NOMO-1 treated with dmso at 0.1 percent for 144 hours (cell line): ENCODE results near the gene ADGRF3.
A peak's percentile ranks its signal among the peaks of the same experiment; 100 is the strongest.
"Not testable (repeated sequence)": the region's sequence is repeated elsewhere in the genome, so short reads cannot be mapped to it uniquely, and the experiment has no call there.

Source experiments
- DNase-seq: peaks from one replicate; lab custom pipeline; 2025; ENCODE audit not compliant: unreplicated experiment; lab: John Stamatoyannopoulos, UW

The ADGRF3 gene

DNA sequence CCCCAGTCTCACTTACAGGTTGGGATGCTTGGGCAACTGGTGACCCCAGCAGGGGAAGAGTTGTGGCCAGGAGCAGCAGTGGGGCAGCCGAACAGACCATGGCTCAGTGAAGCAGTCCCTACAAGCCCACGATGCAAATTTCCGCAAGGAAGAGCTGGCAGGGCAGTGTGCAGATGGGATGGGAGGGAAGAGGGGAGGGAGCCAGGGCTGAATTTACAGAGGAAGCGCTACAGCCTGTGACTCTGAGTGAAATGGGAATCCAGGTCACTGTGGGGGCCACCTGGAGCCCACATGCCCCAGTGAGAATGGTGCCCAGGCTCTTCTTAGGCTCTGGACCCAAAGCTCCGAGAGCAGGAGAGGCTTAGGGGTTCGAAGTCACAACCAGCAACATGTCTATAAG is 27.6 kb downstream of the ADGRF3 start:
- no peak for DNase-seq

GRCh38 chr2:26317377-26318105 is 29.0 kb downstream of the ADGRF3 start:
- no peak for DNase-seq

DNA sequence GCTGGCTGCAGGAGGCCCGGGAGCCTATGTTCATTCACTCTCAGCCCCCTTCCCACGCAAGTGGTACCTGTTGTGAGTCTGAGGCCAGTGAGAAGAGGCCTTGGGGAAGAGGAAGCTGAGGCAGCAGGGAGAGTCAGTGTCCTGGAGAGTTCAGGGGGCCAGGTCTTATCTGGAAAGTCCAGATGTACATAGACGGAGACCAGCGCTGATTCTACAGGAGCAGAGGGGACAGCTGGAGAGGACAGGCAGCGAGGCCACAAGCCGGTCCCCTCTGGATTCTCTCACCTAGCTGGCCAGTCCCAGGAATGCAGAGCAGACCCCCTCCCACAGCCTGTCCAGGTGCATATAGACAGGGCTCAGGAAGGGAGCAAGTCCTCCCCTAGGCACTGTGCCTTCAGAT is 29.7 kb downstream of the ADGRF3 start:
- DNase-seq: no peak

GRCh38 chr2:26316041-26316440 is 30.5 kb downstream of the ADGRF3 start:
- no peak for DNase-seq

GRCh38 chr2:26314243-26314642 is 32.3 kb downstream of the ADGRF3 start:
- no peak for DNase-seq

DNA sequence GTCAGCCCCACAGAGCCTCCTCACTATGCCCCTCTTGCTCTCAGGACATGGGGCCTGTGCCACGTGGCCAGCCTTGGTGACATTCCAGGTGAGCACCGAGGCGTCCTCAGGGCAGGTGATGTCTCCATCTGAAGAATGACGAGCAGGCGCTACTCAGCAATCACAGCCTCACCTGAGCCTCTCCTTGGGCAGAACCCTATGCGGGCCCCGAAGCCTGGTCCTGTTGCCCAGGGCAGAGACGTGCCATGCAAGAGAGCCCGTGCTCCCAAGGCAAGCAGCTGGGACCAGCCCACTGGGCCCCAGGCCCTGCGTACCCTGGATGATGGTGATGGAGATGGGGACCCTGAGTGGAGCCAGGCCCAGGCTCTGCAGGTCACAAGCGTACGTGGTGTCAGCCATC is 33.1 kb downstream of the ADGRF3 start:
- no peak for DNase-seq

DNA sequence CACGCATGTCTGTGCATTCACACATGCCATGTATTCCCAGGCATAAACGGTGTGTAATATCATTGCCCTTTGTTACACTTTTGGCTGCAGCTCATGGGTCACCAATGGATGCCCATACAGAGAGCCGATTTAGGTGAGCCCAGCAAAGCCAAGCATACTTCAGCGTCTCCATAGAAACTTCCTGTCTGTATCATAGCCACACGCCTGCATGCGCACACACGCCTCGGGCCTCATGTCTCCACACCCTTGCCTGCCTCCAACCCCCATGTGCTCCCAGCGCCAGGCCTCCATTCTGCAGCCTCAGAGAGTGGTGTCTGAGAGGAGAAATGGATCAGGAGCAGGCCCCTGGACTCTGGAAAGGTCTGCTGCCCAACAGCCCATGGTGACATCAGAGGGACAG is 34.1 kb downstream of the ADGRF3 start:
- DNase-seq: no peak

GRCh38 chr2:26309921-26310320 is 36.7 kb downstream of the ADGRF3 start:
- no peak for DNase-seq

GRCh38 chr2:26305540-26305939 is 41.0 kb downstream of the ADGRF3 start:
- DNase-seq: no peak

- DNase-seq: not testable (repeated sequence)
Observed at GRCh38 chr2:26305094-26305493, 41.5 kb downstream of the ADGRF3 start.

- no peak for DNase-seq
Observed at GRCh38 chr2:26302846-26303245, 43.7 kb downstream of the ADGRF3 start.

GRCh38 chr2:26300234-26300925 is 46.2 kb downstream of the ADGRF3 start:
- DNase-seq: no peak

DNA sequence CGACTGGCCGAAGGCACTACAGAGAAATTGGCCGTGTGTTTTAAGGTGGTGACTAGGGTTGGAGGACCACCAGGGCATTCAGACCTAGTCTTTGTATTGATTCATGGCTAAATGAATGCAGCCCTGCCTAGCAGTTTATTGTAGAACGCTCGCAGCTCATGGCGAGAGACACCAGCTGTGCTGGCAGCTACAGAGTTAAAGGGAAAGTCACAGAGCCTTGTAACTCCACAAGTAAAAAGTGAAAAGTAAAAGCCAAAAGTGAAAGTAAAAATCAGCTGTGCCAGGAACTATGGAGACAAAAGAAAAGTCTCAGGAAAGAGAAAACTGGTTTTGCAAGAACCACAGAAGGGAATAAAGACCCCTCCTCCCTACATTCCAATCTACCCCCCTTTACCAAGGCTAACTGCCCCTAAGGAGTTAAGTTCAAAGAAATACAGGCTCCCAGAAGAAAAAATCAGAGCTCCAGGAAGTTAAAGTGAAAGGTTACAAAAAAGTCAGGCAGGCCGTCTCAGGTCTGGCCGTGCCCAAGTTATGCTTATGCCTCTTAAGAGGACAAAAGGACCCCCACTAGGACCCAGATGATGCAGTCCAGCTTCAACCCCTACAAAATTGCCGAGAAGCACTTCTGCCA is 47.0 kb downstream of the ADGRF3 start:
- DNase-seq: peak; percentile 31

DNA sequence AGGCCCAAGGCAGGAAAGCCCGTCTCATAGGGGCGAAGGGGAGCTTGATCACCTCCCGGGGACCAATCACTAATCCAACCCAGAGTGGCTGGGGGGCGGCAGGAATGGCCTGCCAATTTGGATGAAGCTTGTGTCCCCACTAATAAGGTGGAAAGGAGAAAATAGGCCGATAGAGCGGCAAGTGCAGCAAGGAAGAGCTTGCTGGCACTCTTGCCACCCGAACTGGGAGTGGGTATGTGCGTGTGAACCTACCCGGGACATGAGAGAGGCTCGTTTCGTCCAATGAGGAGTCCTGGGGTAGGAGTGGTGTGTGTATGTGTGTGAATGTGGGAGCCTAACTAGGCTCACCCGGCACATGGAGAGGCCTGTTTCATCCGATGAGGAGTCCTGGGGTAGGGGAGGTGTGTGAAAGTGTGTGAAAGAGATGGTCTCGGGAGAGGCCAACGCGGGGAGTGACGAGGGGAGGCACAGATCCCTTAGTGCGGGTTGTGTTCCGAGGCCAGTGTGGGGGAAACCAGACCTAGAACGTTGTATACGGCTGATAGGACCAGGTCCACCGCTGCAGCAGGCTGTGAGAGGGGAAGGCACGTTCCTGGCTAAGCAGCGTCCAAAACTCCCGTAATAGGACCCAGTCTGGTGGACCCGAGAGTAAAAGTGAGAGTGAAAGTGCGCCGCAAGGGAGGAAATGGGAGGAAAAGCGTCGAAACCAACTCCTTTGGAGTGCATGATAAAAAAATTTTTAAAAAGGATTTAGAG is 47.8 kb downstream of the ADGRF3 start:
- DNase-seq: peak; percentile 40

GRCh38 chr2:26298286-26298637 is 48.3 kb downstream of the ADGRF3 start:
- no peak for DNase-seq

GRCh38 chr2:26297061-26297460 is 49.5 kb downstream of the ADGRF3 start:
- DNase-seq: no peak

DNA sequence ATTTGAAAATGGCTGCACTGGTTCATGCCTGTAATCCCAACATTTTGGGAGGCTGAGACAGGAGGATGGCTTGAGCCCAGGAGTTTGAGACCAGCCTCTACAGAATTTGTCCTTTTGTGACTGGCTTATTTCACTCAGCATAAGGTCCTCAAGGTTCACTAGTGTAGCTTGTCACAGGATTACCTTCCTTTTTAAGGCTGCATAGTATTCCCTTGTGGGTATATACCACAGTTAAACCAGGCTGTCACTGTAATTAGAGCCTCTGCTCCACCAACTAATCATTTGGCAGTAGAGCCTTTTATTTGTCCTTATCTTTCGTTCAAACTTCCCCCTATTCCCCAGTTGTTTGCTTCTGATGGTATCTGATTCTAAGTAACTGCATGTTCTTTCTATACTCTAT is 51.1 kb downstream of the ADGRF3 start:
- DNase-seq: no peak

DNA sequence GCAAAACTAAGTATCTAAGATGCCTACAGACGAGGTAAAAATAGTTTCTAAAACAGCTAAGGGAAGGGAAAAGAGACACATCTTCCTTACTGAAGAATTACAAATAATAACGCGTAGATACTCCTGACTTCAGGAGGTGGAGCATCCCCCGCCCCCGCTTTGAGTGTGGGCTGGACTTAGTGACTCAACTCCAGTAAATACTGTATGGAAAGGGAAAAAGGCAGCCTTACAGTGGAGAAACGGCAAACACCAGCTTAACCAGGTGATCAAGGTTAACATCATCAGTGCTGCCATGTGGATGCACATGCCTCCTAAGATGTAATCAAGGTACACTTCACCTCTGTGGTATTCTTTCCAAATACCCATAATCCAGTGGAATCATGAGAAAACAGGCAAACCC is 53.9 kb downstream of the ADGRF3 start:
- no peak for DNase-seq

GRCh38 chr2:26290001-26290400 is 56.6 kb downstream of the ADGRF3 start:
- no peak for DNase-seq

- DNase-seq: no peak
Observed at GRCh38 chr2:26285931-26286330, 60.7 kb downstream of the ADGRF3 start.

DNA sequence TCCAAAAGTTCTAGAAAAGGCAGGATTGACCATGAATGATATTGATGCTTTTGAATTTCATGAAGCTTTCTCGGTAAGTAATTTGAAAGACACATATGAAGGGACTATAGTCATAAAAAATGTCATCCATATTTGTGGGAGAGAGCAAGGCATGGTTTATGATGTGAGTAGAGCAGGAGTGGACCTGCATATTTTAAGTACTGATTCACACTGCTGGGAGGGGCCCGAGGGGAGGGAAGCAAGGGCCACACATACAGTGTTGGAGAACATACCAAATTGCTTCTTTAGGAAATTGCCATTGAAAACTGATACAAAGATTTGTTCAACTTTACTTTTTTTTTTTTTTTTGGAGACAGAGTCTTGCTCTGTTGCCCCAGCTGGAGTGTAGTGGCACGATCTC is 62.5 kb downstream of the ADGRF3 start:
- no peak for DNase-seq

GRCh38 chr2:26283606-26284005 is 63.0 kb downstream of the ADGRF3 start:
- DNase-seq: no peak
